Suppressor macrophage treated with lipopolysaccharide for 1 hour (primary cell): ENCODE data around the gene COL4A1.
A peak's percentile ranks its signal among the peaks of the same experiment; 100 is the strongest.

Experiments used
- DNase-seq, 3 donors: peaks; one replicate each; pipeline ENCODE4 v3.0.0-alpha.2; 2020 to 2022

COL4A1 gene

DNA sequence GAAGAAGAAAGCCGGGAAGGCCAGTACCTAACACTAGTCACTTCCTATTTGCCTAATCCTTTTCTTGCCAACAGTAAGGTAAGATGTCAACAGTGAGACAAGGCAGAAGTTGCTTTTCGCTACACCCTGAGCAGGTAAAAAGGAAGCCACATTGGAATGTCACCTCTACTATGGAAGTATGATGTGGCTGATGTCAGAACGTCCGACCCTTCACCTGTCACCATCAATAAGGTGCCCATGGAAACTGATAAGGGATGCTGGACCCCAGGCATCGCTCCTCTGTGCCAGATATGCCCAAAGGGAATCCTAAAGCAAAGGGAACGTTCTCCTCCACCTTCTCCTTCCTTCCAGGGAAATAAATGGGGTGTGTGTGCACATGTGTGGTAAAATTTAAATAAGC lies 34.3 kb downstream of the COL4A1 start:
- no peak for DNase-seq

DNA sequence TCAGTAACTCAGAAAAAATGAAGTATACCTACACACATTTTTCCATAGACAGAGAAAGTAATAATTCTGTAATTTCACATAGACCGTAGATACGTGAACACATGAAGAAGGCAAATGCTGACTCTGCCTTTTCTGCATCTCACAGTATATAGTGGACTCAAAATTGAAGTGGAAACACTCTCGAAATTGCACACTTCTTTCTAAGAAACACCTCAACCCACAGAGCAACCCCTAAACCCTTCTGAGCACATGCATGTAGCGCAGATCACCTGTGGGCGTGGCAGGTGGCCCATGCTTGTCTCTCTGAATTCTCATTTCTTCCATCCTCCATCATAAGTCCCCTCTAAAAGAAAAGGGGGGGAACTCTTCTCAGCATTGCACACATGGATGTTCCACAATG lies 34.7 kb downstream of the COL4A1 start:
- DNase-seq, result no peak

DNA sequence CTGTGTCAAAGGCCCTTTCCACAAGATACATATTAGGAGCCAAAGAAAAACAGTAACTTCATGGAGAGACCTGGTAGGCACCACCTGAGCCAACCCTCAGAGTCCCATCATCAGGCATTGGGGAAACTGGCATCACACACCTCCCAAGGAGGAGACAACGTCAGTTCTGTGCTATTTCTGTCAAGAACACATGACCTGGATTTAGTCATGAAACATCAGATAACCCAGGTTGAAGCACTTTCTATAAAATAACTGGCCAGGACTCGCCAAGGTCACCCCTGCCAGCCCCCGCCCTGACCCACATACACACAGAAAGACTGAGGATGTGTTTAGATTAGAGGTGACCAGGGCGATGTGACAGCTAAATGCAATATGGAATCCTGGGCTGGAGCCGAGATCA lies 35.6 kb downstream of the COL4A1 start:
- DNase-seq, result no peak

DNA sequence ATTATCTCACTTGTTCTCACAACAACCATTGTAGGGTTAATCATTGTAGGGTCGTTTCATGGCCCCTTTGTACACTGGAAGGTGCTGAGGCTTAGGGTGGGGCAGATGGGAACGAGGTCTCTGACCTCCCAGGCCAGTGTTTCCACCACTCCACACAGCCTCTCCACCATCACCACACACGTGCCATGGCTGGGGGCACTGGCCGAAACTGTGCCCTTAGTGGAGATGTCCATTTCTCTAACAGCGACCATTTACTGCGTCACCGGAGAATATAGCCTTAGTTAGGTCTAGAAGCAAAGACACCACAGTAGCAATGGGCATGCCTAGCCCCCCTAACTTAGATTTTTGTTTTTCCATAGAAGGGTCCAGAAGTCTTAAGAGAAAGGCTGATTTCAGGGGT lies 36.5 kb downstream of the COL4A1 start:
- DNase-seq, result no peak

DNA sequence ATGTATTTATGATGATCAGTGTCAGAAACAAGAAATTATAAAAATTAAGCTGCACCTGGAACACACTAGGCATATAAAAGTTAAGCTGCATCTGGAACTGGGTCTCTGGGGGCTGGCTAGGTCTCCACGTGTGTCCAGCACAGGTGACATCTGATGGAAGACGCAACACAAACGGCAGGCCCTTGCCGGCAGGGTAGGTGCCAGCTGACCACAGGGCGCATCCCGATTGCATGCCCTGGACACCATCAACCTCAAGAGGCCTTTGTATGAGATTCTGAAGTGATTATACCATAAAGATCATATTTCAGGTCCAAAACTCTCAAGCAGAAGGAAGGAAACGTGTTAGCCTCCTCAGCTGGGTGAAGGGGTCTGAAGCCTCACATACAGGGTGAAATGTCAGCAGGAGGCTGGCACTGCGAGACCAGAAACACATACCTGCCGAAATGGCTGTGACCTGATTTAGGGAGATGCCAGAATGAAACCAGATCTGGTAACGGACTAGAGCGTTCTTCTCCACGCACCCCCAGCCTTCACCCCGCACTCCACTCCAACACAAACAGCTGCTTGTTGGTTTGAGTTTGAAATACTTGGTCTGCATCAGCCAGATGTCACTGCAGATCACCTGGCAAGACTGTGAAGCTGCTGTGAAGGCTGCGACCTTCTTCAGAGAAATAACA lies 37.3 kb downstream of the COL4A1 start:
- no peak for DNase-seq

DNA sequence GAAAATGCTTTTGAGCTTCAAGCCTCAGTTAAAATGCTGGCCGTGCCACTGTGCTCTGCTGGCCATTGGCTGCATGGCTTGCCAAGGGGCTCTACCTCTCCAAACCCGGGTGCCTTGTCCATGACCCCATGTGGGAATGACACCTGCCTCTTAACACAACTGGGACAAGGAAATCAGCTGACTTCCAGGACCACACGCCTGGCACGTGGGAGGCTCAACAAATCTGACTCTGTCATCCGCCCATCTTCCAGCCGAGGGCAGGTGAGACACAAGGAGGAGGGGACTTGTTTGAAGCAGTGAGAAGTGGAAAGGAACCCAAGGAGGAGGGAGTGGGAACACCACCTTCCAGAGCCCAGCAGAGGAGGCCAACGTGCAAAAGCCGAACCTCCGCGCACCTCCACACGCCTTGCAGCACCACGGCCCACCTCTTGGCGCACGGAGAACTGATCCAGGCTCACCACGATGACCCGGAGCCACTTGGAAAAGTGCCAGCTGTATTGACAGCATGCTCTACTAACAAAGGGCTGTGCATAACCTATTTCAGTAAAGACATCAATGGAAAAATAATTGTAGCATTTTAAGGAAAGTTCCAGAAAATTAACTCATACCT lies 38.3 kb downstream of the COL4A1 start:
- no peak for DNase-seq

DNA sequence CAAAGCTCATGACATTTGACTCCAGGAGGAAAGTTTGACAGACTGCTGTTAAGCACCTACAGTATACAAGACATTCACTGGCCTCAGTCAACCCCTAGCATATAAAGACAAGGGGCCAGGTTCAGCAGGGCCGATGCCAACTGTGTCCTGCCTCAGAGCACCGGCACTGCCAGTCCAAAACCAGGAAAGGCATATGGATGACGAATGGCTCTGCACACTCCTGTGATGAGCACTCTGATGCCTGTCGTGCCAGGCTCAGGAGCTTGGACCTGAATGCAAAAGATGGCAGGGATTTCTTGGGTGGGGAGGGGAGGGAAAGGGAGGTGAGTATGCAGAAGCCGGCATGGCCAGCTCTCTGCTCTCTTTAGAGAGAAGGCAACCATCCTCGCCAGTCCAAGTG lies 38.9 kb downstream of the COL4A1 start:
- no peak for DNase-seq

DNA sequence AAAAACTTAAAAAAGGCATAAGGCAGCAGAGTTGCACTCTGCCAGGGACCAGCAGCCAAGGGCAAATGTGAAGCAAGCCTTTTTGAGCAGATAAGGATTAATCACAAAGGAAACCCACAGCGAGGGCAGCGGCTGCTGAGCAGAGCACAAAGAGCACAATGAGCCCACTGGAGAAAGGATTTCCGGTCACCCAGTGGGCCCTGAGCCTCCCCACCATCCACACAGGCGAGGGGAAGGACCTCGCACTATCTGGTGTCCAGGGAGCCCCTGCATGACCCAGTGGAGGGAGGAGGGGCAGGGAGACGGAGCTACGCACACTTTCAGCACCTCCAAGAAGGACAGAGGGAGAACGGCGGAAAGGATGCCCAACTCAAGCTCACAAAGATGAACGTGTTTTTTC lies 40.0 kb downstream of the COL4A1 start:
- no peak for DNase-seq

DNA sequence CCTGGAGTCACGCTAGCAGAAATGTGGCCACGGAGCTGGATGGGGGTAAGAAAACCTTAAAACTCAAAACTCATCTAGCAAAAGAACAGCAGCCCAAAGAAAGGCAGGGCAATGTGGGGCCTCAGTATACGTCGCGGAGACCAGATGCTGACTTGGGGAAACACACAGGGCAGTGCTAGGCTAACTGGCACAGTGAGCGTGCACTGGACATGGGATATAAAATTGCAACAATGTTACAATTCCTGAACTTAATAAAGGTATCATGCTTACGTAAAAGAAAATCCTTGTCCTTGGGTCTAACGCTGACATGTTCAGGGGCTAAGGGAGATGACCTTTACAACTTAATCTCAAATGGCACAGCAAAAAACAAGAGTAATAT lies 40.5 kb downstream of the COL4A1 start:
- no peak for DNase-seq

DNA sequence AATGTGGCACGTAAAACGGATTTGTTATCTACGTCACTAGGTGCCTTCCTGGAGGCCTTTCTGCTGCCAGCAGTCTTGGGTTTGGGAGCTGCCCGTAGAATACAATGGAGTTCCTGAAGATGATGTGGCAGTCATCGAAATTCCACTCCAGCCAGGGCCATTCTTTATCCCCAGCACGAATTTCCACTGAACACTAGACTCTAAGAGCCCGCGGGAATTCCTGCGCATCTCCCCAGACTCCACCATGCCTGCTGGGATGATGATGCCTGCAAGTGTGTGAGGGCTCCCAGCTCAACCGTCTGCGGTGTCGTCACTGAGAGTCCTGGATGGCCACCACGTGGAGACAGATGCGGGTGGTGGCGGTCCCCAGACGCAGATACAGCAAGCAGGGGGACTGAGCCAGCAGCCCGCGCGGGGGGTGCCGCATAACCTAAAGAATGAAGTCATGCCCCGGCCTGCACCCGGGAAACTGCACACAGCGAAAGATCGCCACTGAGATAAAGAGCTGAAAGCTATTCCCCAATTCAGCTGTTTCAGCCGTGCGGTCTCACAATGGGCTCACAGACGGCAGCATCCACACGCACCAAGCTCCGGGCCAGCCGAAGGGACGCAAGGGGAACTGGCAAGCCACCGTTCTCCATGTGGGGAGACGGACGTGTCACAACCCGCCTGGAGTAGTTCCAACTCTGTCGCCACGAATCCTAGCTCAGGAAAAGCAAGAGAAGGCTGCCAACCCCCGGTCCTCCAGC lies 41.1 kb downstream of the COL4A1 start:
- DNase-seq, result no peak

DNA sequence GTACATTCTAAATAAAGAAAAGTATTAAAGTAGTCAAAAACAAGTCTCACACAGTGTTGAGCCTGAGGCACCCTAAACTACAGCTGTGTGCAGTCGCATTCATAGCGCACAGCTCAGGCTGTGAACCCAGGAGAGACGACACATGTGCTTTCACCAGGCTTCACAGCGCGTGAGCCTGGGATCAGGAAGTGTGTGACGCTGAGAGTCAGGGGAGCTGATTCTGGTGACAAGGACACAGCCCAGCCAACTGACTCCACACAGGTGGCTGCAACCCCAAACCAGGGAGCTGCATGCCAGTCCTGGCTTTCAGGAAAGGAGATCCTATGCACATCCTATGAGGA lies 41.6 kb downstream of the COL4A1 start:
- DNase-seq, result no peak

DNA sequence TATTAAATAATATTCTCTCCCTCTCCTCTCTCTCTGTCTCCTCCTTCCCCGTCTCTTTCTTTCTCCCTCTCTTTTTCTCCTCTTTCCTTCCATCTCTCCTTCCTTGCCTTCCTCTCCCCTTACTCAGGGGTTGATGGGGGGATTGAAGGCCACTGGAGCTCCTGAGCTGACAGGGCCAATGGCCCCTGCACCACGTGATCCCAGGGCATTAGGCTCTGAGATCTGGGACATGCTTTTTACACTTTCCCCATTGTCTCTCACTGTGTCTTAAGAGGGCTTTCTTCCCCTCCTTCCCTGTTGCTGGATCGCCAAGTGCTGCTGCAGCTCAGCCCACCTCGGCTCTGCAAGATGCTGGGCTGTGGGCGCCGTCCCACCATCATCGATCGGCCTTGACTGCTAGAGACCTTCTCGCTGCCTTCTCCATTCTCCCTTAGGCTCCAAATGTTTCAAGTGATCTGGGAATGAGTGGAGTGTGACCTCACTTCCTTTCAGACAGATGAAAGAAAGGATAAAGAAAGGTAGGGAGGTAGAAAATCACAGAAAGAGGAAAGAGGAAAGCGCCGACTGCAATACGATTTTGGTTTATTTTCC lies 42.2 kb downstream of the COL4A1 start:
- DNase-seq, result no peak

DNA sequence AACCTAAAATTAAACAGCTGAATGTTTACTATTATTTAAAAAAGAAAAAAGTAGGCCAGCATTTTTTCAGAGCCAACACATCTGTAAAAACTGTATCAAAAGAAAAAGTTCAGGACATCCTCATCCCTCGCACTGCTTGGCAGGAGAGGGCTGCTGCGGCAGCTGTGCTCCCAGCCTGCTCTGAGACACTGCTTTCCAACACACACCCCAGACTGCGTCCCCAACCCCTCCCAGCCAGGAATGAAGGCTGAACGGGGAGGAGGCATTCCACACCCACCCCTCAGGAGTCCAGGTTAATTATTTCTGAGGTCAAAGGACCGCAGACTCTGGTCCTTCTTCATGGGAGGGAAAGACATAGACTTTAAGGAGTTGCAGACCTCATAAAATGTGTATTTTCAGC lies 43.1 kb downstream of the COL4A1 start:
- DNase-seq, result no peak

DNA sequence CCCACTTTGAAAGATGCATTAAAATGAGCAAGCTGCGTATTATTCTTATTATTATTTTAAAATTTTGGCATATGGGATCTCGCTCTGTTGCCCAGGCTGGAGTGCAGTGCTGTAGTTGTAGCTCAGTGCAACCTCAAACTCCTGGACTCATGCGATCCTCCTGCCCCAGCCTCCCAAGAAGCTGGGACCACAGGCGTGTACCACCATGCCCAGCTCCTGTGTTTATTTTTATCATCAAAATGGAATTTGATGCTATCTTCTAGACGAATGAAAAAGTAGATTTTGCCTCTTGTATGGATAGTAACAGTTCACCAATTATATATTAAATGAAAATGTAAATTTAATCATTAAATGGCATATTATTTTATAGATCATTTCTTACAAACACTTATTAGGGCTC lies 43.6 kb downstream of the COL4A1 start:
- DNase-seq, result no peak

DNA sequence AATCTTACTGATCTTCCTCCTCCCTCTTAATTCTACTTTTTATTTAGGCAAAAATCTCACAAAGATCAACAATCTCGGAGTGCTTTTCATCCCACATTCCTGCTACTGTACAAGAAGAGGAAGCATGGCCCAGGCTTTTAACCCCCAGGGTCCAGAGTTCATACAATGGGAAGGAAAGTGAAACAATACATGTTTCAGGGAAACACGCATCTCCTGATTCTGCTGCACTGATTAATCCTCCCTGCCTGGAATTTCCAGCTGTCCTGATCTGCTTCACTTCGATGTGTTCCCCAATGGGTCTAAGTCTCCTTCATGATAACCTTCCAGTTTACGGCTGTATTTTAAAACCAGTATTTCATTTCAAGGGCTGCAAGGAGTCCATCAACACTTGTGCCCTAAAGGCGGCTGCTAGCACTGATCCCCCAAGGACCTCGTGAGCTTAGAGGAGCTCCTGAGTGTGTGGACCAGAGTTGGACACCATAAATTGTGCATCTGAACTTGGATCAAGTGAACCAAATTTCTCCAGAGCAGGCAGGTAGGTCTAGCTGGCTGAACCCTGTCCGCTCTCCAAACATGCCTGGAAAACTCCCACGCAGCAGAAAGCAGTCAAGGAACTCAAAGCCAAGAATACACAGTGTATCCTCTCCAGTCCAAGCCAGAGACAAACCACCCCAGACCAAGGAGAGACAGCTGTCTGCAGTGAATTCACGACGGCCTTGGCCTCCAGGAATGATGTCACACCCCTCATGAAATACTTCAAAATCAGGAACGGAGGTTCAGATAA lies 44.3 kb downstream of the COL4A1 start:
- peak; percentile 14 to 67 (median 48) for DNase-seq

DNA sequence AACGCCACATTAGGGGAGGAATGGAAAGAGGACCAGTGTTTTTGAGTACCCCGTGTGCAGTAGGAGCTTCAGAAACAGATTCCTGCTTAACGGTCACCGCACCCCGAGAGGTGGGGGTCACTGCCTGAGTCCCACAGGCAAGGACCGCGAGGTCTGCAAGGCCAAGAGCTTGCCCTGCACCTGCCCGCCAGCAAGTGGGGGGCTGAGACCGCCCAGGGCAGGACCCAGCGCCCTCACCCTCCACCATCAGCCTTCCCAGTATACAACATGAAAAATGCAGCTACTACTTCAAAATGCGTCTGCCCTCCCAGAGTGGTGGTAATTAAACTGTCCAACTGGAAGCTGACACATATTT lies 44.9 kb downstream of the COL4A1 start:
- DNase-seq, result no peak

DNA sequence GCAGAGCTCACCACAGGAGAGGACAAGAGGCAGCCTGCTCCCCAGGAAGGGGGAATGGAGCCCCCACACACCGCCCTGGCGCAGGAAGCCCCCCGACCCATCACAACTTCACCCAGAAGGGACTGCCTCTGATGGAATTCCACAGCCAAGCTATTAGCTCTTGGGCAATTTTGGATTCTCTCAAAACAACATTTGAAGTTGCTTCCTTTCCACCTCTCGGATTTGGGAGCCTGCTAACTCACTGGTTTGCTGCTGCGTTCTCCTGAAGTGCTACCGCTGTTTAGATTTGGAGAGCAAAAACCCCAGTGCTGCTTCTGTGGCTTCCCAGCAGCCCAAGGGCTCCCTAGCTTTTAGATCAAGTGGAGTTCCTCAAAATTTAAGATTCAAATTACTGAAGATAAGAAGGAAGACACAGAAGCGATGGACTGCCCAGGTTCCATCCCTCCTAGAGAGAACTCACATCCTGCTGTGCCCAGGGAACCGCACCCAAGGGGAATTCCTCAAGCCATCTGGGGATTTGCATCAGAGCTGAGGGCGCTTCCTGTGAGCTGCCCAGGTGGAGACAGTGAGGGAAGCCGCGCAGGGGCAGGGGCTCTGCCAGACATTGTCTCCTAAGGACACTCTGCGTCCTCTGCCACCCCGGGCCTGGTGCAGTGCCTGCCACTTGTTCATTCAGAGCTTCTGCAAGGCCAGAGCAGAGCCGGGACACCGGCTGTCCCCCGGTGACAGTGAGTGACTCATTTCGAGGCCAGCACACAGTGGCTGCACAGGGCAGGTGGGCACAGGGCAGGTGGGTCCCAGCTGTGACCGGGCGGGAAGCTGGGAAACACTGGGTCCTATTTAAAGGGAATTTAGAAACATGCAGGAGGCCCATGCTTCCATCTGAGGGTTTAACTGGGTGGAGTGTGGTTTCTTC lies 45.5 kb downstream of the COL4A1 start:
- no peak for DNase-seq

DNA sequence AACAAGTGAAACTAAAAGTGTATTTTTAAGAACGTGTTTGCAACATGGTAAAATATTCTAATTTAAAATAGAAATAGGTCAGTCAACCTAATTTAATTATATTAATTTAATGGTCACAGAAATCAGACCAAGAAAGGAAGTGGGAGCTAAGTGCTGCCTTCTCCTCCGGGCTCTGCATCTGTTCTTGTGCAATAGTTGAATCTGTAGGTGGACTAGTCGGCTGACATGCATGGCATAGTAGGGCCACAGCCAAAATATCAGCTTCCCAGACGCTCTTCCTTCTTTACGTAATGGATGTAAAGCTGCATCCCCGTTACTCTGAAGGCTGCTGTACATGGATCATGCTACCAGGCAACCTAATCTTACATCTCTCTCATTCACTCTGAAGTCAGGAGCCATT lies 47.3 kb downstream of the COL4A1 start:
- DNase-seq, result no peak

DNA sequence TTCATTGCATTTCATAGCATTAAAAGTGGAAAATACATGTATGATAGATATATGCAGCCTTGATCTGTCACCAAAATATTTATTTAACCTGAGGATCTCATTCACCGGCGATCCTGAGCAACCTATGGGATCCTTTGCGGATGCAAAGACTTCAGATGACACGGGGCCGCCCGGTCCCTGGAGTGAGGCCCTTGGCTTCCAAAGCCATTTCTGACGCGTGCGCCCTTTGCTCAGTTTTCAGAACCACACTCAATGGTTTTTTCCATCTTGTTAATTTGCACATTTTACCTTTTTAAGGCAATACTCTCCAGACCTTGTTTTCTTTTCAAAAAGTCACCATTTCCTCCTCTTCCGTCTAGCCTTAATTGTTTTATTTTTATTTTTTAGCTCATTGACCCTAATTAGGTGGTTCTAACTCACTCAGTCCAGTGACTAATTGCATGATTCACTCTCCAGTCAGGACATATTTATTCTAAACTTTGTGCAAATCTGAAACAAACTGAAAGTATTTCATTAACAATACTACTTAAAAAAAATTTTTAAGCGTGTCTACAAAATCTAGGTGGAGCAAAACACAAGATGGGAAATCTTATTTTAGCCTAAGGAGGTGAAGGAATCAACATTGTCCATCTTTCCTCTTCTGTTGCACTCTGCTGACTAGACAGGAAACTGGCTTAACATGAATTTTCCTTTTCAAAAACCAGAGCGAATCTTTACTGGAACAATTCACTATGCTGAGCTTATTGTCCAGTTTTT lies 47.9 kb downstream of the COL4A1 start:
- DNase-seq, result peak in 2 of 3 donors; percentile 4 to 35

DNA sequence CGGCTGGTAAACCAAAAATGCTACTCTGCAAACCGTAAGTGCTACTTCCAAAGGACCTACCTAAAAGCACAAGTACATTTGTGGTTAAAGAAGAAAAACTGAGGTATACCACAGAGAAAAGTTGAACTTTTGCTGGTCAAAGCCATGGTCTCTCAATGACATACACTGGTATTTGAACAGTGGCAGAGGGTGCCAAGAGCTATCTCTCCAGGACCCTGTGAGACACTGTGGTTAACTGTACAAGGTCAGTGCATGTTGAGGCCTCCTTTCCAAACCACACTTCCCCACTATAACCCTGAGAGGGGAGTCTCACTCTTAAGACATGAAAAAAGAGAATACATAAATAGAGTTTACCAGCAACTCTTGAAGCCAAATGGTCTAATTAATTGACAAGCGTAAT lies 49.5 kb downstream of the COL4A1 start:
- DNase-seq, result no peak

DNA sequence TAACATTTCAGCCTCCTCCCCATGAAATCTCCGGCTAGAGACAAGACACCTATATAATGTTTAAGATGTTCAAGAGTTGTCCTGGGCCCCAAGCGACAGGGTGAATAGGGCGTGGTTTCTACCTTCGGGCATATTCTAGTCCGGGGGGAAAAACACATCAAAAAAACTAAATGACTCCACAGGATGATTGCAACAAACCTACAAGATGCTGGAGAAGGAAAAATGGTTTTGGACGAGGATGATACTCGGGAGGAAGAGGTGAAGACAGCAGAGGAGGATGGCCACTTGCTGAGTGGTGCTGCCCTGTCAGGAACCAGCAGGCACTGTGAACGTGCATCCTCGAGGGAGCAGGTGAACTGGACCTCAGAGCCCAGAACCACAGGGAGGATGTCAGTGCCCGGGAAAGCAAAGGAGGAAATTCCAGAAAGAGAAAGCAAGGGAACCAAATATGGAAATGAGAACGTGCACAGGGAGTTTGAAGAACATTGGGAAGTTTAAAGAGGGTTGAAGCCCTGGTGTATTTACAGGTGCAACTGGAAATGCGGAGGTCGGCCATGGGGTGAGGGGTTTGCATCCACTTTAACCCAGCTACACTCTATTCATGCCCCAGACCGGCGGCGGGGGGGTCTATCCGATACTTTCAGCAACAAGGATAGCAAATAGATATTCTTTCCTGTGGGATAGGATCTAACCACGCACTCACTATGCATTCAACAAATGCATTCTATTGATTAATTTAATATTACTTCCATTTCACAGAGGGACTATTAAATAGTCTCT lies 50.6 kb downstream of the COL4A1 start:
- DNase-seq, result no peak
